WI38 (cell line): ENCODE data around the gene SCUBE3.

Experiments used
- H3K4me3 ChIP-seq: 2 replicates; pipeline ENCODE4 v1.5.1; 2011; ENCODE audit warnings: low read depth, mild to moderate bottlenecking, control low read depth, low read length
- CTCF ChIP-seq: IDR thresholded peaks from 2 replicates; pipeline ENCODE4 v1.5.1; 2012; ENCODE audit warnings: low read depth, mild to moderate bottlenecking, control low read depth, low read length

SCUBE3 gene

GRCh38 chr6:35213824-35214756 lies at the start of gene SCUBE3:
SCUBE3 (plus strand) TSS chr6:35213956; CDS start chr6:35214419, 463 bp downstream.
- no peak for TF ChIP-seq CTCF
- peak within 1 kb of the TSS; percentile 59 for H3K4me3 ChIP-seq

GRCh38 chr6:35164277-35164676 lies 49.5 kb upstream of the SCUBE3 start:
- TF ChIP-seq CTCF: no peak

GRCh38 chr6:35164868-35165267 lies 48.9 kb upstream of the SCUBE3 start:
- no peak for TF ChIP-seq CTCF
- no peak overlapping the region for H3K4me3 ChIP-seq

More at GRCh38 chr6:35164277-35164676, 49.5 kb upstream of the SCUBE3 start:
- H3K4me3 ChIP-seq: no peak overlapping the region

- H3K4me3 ChIP-seq: no peak overlapping the region
- no peak for TF ChIP-seq CTCF
These were observed 48.1 kb upstream of the SCUBE3 start for GRCh38 chr6:35165630-35166071.

GRCh38 chr6:35166116-35166515 lies 47.6 kb upstream of the SCUBE3 start:
- TF ChIP-seq CTCF: no peak
- H3K4me3 ChIP-seq: no peak overlapping the region

GRCh38 chr6:35166520-35166919 lies 47.2 kb upstream of the SCUBE3 start:
- H3K4me3 ChIP-seq: no peak overlapping the region
- no peak for TF ChIP-seq CTCF

- H3K4me3 ChIP-seq: no peak overlapping the region
- TF ChIP-seq CTCF: no peak
These were observed 46.3 kb upstream of the SCUBE3 start for GRCh38 chr6:35167505-35167904.
